KBM-7 (cell line): Measurements from ENCODE around the gene MBLAC1.
A peak's percentile ranks its signal among the peaks of the same experiment; 100 is the strongest.

Source experiments
- DNase-seq: peaks from one replicate; pipeline ENCODE4 v3.0.0-alpha.2; 2015
- in situ Hi-C: fragments of 300-500 bp; cut with MboI; formaldehyde crosslinking; loops from 2 replicates; pipeline ENCODE4 v1.14.3; 2020; ENCODE audit warnings: low sequenced_read_pairs, low pct_unique_long_range_greater_than_20kb, mixed read lengths

MBLAC1 gene

GRCh38 chr7:100093925-100094486 lies 32.8 kb upstream of the MBLAC1 start:
- in situ Hi-C loops: no loop called here
- DNase-seq: no peak

- DNase-seq: no peak
- in situ Hi-C loops: no loop called here
Observed at GRCh38 chr7:100095289-100095688, 31.5 kb upstream of the MBLAC1 start.

GRCh38 chr7:100095704-100096103 lies 31.1 kb upstream of the MBLAC1 start:
- in situ Hi-C loops: no loop called here
- DNase-seq: no peak

GRCh38 chr7:100098913-100099312 lies 27.9 kb upstream of the MBLAC1 start:
- in situ Hi-C loops: no loop called here
- DNase-seq: no peak

GRCh38 chr7:100099452-100099851 lies 27.3 kb upstream of the MBLAC1 start:
- DNase-seq: no peak
- in situ Hi-C loops: no loop called here

- DNase-seq: peak; percentile 90
- in situ Hi-C loops: no loop called here
Observed at GRCh38 chr7:100100420-100101015, 26.2 kb upstream of the MBLAC1 start.

- peak; percentile 99 for DNase-seq
Observed at GRCh38 chr7:100101016-100101862, 25.5 kb upstream of the MBLAC1 start, which contains the start of the genes AP4M1 and MCM7. AP4M1 (plus strand) TSS chr7:100101643; CDS start chr7:100101715, 72 bp downstream. MCM7 (minus strand) TSS chr7:100101397; CDS start chr7:100101294, 103 bp downstream.

GRCh38 chr7:100102950-100103840 lies 23.6 kb upstream of the MBLAC1 start:
- in situ Hi-C loops: no loop called here
- no peak for DNase-seq

More at GRCh38 chr7:100101016-100101862, 25.5 kb upstream of the MBLAC1 start, which contains the start of the genes AP4M1 and MCM7:
- in situ Hi-C loops: no loop called here

- in situ Hi-C loops: no loop called here
- DNase-seq: no peak
Observed at GRCh38 chr7:100105534-100105933, 21.2 kb upstream of the MBLAC1 start.

- in situ Hi-C loops: no loop called here
Observed at GRCh38 chr7:100106633-100107032, 20.1 kb upstream of the MBLAC1 start.

GRCh38 chr7:100107125-100107737 lies 19.5 kb upstream of the MBLAC1 start:
- in situ Hi-C loops: no loop called here

More at GRCh38 chr7:100106633-100107032, 20.1 kb upstream of the MBLAC1 start:
- no peak for DNase-seq

GRCh38 chr7:100107890-100108289 lies 18.9 kb upstream of the MBLAC1 start:
- in situ Hi-C loops: no loop called here
- no peak for DNase-seq

More at GRCh38 chr7:100107125-100107737, 19.5 kb upstream of the MBLAC1 start:
- DNase-seq: no peak

GRCh38 chr7:100109521-100110163 lies 17.1 kb upstream of the MBLAC1 start:
- DNase-seq: no peak
- in situ Hi-C loops: no loop called here

GRCh38 chr7:100111156-100111555 lies 15.6 kb upstream of the MBLAC1 start:
- in situ Hi-C loops: no loop called here

GRCh38 chr7:100111914-100112313 lies 14.9 kb upstream of the MBLAC1 start:
- DNase-seq: no peak
- in situ Hi-C loops: no loop called here

More at GRCh38 chr7:100111156-100111555, 15.6 kb upstream of the MBLAC1 start:
- DNase-seq: no peak

- DNase-seq: no peak
Observed at GRCh38 chr7:100115026-100115425, 11.7 kb upstream of the MBLAC1 start.

GRCh38 chr7:100118388-100119071 lies 8.2 kb upstream of the MBLAC1 start:
- DNase-seq: no peak
- in situ Hi-C loops: no loop called here

More at GRCh38 chr7:100115026-100115425, 11.7 kb upstream of the MBLAC1 start:
- in situ Hi-C loops: no loop called here
